ENCODE results near the gene SYT1.
"Not testable (repeated sequence)": the region's sequence is repeated elsewhere in the genome, so short reads cannot be mapped to it uniquely, and the experiment has no call there.

The SYT1 gene

GRCh38 chr12:78977304-78977867, 112.8 kb downstream of the SYT1 start:
- DNase-seq: no peak

GRCh38 chr12:78994168-78994791, 129.7 kb downstream of the SYT1 start:
- DNase-seq: no peak

DNA sequence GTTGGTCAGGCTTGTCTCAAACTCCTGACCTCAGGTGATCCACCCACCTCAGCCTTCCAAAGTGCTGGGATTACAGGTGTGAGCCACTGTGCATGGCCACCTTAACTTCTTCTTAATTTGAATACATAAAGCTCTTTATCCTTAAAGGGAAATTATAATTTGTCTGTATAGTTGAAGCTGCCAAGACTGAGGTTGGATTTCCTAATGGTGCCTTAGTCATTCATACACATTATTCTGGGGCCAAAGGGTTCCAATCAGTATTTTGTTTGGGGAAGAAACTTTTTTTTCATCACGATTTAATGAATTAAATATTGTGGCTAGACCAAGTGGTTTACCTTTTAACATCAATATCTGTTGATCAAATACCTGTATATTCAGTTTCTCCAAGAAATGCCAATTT, 135.9 kb downstream of the SYT1 start:
- no peak for DNase-seq

- peak; percentile 91 for DNase-seq
Observed at GRCh38 chr12:79001404-79001803, 136.8 kb downstream of the SYT1 start.

GRCh38 chr12:79006306-79006705, 141.7 kb downstream of the SYT1 start:
- no peak for DNase-seq

DNA sequence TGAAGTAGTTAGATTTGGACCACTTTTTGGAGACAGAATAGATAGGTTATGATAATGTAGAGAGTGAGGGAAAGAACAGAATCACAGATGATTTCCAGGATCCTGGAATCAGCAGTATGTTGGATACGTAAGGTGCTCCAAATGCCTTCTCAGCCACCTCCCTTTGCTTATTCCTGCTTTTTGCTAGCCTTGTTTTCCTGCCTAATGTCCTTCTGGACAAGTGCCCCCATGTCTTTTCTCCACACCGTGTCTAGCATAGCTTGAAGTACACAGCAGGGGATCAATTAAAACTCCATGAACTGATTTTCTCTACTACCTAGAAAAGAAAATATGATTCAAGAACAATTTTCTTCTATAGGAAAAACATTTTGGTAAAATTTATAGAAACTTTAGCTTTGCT, 144.0 kb downstream of the SYT1 start:
- no peak for DNase-seq

DNA sequence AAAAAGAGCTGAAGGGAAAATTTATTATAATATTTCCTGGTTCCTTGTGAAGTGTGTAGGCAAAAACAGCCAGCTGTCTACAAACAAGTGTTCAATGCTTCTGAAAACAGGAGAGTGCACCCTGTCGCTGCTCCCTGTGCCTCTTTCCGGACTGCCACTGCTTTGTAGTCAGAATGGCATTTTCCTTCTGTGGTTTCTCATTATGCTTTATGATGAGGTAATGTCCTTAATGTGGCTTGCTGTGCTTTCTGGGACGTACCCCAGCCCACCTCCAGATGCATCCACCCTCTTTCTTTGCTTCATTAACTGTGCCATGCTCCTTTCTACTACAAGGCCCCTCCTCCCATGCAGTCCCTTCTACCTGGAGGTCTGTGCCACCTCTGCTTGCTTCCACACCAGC, 148.1 kb downstream of the SYT1 start:
- no peak for DNase-seq

DNA sequence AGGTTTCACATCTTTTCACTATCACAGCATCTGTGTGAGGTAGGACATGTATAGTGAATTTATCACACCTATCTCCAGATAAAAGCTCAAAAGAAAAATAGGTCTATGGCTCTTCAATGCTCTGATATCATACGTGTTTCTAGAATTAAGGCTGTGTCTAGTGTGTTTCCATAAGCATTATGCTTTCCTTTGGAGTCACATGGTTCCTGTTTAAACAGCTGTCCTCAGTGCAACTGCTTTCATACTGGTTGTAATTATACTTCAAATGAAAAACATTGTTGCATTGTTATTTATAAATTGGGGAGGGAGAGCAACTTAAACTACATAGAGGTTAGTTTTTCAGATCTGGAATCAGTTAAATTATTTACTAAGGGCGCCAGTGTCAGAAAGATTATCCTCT, 151.6 kb downstream of the SYT1 start:
- no peak for DNase-seq

DNA sequence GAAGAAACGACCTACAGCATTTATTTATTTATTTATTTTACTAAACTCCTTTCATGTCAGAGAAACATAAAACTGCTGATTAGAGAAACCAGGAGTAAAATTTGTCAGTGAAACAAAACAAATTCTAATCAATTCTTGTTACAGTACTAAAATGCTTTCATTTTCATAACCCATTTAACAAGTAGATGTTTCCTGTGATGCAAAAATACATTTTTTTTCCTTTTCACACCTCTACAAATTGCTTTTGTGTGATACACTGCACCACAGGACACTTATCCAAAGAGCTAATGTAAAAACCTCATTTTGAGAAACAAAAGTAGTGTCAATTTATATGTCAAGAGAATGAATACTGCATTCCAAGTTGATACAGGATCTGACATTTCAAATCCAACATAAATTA, 155.1 kb downstream of the SYT1 start:
- DNase-seq: no peak

DNA sequence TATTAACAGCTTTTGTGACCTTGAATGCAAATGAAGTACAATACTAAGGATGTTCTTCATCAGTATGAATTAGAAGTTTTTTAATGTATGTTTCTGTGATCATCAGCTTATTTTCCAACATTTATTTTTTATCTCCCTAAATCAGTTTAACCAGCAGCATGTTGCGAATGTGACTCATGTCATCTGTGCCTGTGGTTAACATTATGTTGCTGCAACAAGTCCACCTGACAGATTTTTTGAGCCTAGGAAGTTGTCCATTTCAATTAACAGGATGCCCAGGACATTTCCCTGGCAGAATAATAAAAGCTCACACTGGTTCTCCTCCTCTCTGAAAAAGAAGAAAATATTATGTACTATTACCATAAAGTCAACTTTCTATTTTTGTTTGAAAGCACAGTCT, 155.5 kb downstream of the SYT1 start:
- no peak for DNase-seq

DNA sequence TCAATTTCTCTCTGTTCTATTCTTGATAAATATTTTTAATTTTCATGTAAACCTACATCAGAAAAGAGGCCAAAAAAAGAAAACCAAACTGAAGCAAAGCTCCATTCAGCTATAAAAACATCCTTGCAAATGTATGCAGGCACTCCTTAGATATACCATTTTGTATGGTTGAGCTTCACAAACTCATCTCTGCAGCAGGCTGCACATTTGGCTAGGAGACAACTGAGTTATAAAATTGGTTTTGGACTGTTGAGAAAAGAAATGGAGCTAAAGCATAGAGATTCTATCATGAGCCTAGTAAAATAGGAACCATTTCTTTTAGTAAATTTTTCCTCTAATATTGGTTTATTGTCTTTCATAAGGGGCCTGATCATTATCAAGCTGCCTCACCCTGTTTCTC, 156.4 kb downstream of the SYT1 start:
- DNase-seq: no peak

DNA sequence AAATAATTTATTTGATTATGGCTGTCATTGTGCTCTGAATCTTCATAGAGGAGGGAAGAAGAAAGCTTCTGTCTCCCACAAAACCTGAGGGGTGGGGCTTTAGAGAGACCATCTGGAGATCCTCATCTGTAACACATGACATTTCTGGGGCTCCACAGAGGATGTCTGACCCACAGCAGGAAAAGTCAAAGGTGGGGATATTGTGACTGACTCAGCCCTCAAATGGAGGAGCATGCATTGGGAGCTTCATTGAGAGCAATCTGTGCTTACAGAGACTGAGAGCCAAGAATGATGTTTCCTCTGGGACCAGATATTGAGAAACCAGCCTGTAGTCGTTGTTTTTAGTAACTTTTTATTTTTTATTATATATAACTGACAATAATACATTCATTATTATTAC, 158.7 kb downstream of the SYT1 start:
- no peak for DNase-seq

- DNase-seq: no peak
Observed at GRCh38 chr12:79023784-79024183, 159.2 kb downstream of the SYT1 start.

GRCh38 chr12:79033788-79034187, 169.2 kb downstream of the SYT1 start:
- no peak for DNase-seq

DNA sequence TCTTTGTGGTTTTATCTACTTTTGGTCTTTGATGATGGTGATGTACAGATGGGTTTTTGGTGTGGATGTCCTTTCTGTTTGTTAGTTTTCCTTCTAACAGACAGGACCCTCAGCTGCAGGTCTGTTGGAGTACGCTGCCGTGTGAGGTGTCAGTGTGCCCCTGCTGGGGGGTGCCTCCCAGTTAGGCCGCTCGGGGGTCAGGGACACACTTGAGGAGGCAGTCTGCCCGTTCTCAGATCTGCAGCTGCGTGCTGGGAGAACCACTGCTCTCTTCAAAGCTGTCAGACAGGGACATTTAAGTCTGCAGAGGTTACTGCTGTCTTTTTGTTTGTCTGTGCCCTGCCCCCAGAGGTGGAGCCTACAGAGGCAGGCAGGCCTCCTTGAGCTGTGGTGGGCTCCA, 180.2 kb downstream of the SYT1 start:
- not testable (repeated sequence) for DNase-seq

GRCh38 chr12:79045149-79045703, 180.7 kb downstream of the SYT1 start:
- DNase-seq: not testable (repeated sequence)

- DNase-seq: no peak
Observed at GRCh38 chr12:79046021-79046420, 181.4 kb downstream of the SYT1 start.

DNA sequence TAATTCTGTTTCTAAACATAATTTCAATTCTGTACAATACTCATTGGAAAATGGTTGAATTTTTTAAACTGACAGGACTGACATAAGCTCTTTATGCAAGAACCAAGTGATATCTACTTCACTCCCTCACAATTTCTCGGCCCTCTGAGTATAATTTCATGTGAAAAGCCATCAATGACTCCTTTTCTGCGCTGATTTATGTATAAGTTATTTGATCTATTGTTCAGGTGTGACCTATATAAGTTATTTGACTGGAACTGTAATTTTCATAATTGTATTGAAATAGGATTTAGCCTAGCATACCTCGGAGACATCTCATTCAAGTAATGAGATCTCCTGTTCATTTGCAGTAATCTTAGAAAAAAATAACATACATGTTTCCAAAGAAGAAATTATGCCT, 184.4 kb downstream of the SYT1 start:
- no peak for DNase-seq

- no peak for DNase-seq
Observed at GRCh38 chr12:79053394-79053793, 188.8 kb downstream of the SYT1 start.

- no peak for DNase-seq
Observed at GRCh38 chr12:79055926-79056674, 191.5 kb downstream of the SYT1 start.

DNA sequence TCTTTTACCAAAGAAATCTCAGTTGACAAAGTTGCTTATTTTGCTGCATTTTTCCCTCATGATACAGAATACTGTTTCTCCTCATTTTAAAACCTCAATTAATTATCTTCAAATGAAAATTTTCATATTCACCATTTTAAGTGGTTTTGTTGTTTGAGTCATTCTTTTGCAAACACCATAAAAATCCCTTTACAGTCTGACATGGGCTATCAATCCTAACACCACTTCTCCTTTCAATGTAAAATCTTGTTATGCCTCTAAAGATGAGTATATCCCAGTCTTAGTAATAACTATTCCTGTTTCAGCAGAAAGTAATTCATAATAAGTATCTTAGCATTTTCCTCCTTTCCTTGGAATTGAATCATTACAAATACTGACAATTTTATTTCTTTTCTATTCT, 192.2 kb downstream of the SYT1 start:
- no peak for DNase-seq

DNA sequence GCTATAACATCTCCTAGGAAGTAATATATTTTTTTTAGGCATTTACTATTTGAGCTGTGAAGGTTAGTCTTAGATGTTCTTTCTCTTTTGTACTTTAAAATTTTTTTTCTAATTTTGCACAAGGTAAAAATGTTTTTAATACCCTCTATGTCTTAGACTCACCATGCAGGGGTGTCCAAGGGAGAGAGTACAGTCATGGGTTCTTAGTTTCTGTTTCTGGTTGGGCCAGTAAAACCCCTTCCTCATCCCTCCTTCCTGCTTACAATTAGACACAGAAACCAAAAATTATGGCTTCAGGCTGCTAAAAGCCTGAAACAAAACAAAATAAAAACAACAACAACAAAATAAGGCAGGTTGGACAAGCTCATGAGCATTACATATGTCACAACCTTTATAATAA, 193.0 kb downstream of the SYT1 start:
- DNase-seq: no peak

GRCh38 chr12:79058342-79058741, 193.8 kb downstream of the SYT1 start:
- DNase-seq: no peak

DNA sequence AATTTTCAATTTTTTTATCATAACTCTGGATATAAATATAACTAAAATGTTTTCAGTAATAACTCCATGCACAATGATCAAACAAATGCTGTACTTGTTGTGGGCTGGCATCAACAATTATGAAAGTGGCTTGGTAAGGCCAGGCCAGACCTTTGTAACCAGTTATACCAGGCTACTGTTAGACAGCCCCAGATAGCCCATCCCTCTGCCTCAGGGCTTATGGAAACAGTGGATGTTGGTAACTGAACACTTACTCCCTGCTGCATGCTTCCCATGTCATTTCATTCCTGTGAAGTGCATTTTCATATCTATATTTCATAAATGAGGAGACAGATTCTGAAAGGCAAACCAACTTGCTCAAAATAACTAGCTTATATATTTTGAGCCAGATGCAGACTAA, 195.0 kb downstream of the SYT1 start:
- no peak for DNase-seq

Data from DMS79 treated with DMSO at 0.1 percent for 48 hours (cell line).